Stimulated activated CD8-positive, alpha-beta memory T cell treated with anti-CD3 and anti-CD28 coated beads, Interleukin-4, amount 100 ng/mL, for 48 hours (primary cell): ENCODE results near the gene FAM174B.
A peak's percentile ranks its signal among the peaks of the same experiment; 100 is the strongest.

Experiments used
- DNase-seq: peaks from one replicate; pipeline ENCODE4 v3.0.0-alpha.2; 2020

Gene FAM174B

GRCh38 chr15:92655178-92655995 lies at the start of gene FAM174B:
Gene FAM174B, minus strand, starts transcription at chr15:92655775.
- DNase-seq: peak; percentile 59

- DNase-seq: no peak
Observed at GRCh38 chr15:92696096-92696495, 40.5 kb upstream of the FAM174B start.

GRCh38 chr15:92693691-92694331 lies 38.2 kb upstream of the FAM174B start:
- DNase-seq: no peak

- no peak for DNase-seq
Observed at GRCh38 chr15:92690395-92690794, 34.8 kb upstream of the FAM174B start.

GRCh38 chr15:92687746-92688145 lies 32.2 kb upstream of the FAM174B start:
- DNase-seq: no peak

GRCh38 chr15:92687195-92687602 lies 31.6 kb upstream of the FAM174B start:
- no peak for DNase-seq

GRCh38 chr15:92683511-92683834 lies 27.9 kb upstream of the FAM174B start:
- no peak for DNase-seq

- DNase-seq: no peak
Observed at GRCh38 chr15:92682741-92683510, 27.4 kb upstream of the FAM174B start.

- no peak for DNase-seq
Observed at GRCh38 chr15:92681141-92681631, 25.6 kb upstream of the FAM174B start.

- DNase-seq: no peak
Observed at GRCh38 chr15:92677999-92678398, 22.4 kb upstream of the FAM174B start.

GRCh38 chr15:92676561-92676960 lies 21.0 kb upstream of the FAM174B start:
- no peak for DNase-seq

GRCh38 chr15:92675485-92675884 lies 19.9 kb upstream of the FAM174B start:
- DNase-seq: no peak

GRCh38 chr15:92674347-92674746 lies 18.8 kb upstream of the FAM174B start:
- no peak for DNase-seq

- no peak for DNase-seq
Observed at GRCh38 chr15:92672102-92672501, 16.5 kb upstream of the FAM174B start.

- no peak for DNase-seq
Observed at GRCh38 chr15:92671406-92671805, 15.8 kb upstream of the FAM174B start.

- no peak for DNase-seq
Observed at GRCh38 chr15:92670621-92671020, 15.0 kb upstream of the FAM174B start.

- DNase-seq: no peak
Observed at GRCh38 chr15:92669432-92669831, 13.9 kb upstream of the FAM174B start.

- DNase-seq: no peak
Observed at GRCh38 chr15:92668620-92669019, 13.0 kb upstream of the FAM174B start.

GRCh38 chr15:92667970-92668485 lies 12.5 kb upstream of the FAM174B start:
- DNase-seq: no peak

GRCh38 chr15:92667287-92667904 lies 11.8 kb upstream of the FAM174B start:
- no peak for DNase-seq

- DNase-seq: no peak
Observed at GRCh38 chr15:92666780-92667179, 11.2 kb upstream of the FAM174B start.

- DNase-seq: no peak
Observed at GRCh38 chr15:92665100-92665555, 9.6 kb upstream of the FAM174B start.
